Suprapubic skin (tissue), 2 donors: ENCODE data around the gene SNRK.

Experiments
- EP300 ChIP-seq: sonication (generic); formaldehyde crosslinking; IDR thresholded peaks from one replicate; pipeline ENCODE4 v1.6.1; 2017; ENCODE audit warnings: antibody characterized with exemption
- POLR2A ChIP-seq, 2 donors: fragments of 450-650 bp; IDR thresholded peaks; one replicate each; pipeline ENCODE4 v1.6.1; 2017; ENCODE audit warnings: antibody characterized with exemption in 2 of 2, mild to moderate bottlenecking in 2 of 2, moderate library complexity in 2 of 2

DNA sequence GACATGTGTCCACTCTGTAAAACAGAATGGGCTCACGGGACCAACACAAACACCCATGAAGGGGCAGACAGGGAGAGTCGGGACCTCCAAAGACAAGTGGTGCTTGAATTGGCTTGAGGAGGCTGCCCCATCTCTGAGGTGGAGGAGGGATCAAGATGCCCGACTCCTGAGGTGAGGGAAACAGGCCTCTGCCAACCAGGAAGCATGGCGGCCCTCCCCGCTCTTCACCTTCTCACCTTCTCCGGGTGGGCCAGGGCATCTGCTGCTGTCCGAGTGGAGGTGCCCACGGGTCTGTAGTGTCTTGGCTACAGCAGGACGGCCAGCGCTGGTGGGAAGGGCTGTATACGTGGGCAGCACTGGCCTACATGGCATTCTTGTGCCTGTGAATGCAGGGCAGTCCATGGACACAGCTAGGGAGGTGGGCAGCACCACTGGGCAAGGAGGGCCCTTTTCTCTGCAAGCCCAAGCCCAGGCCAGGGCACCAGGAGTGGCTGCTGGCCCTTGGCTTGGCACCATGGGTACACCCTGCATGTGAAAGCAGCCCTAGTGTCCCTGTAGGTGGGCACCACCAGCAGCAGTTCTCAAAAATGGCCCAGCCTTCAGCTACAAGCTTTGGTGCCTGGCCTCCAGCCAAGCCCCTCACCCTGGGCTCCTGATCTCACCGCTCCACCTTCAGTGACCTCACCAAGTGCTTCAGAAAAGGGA is 79.4 kb downstream of the SNRK start:
- no peak for TF ChIP-seq EP300
- TF ChIP-seq POLR2A (IDR thresholded peaks at IDR 0.05): no peak
